Esophagus (tissue), 2 donors: ENCODE measurements around the gene WDR59. TPM values are rescaled to one million over a fixed set of nuclear protein-coding genes. Genes with fewer than 3 reads are reported as not detected.

Experiments
- H3K27ac ChIP-seq, 2 donors: one replicate each; pipeline ENCODE4 v1.5.1; 2013; ENCODE audit warnings: low read depth in 2 of 2, mild to moderate bottlenecking in 2 of 2, inconsistent platforms in 1 of 2, low read length in 1 of 2, moderate library complexity in 1 of 2
- H3K27me3 ChIP-seq, 2 donors: one replicate each; pipeline ENCODE4 v1.6.1; 2013; ENCODE audit warnings: low read length in 2 of 2, control low read depth in 1 of 2, mild to moderate bottlenecking in 1 of 2; ENCODE audit not compliant: insufficient read depth in 2 of 2, control insufficient read depth in 1 of 2
- H3K36me3 ChIP-seq, 2 donors: one replicate each; pipeline ENCODE4 v1.6.1; 2013; ENCODE audit warnings: low read length in 1 of 2; ENCODE audit not compliant: control insufficient read depth in 2 of 2, insufficient read depth in 2 of 2
- H3K4me1 ChIP-seq, 2 donors: one replicate each; pipeline ENCODE4 v1.6.1; 2013; ENCODE audit warnings: low read length in 1 of 2; ENCODE audit not compliant: control insufficient read depth in 2 of 2, insufficient read depth in 2 of 2
- H3K4me3 ChIP-seq, 2 donors: one replicate each; pipeline ENCODE4 v1.5.1; 2013; ENCODE audit warnings: low read length in 2 of 2, mild to moderate bottlenecking in 2 of 2, low read depth in 1 of 2, moderate library complexity in 1 of 2
- H3K9me3 ChIP-seq, 2 donors: one replicate each; pipeline ENCODE4 v1.6.1; 2013; ENCODE audit warnings: mild to moderate bottlenecking in 2 of 2, low read depth in 1 of 2, low read length in 1 of 2, moderate library complexity in 1 of 2; ENCODE audit not compliant: control insufficient read depth in 2 of 2, insufficient read depth in 1 of 2
- WGBS, 2 donors: extraction: QIAGEN DNeasy Blood & Tissue Kit; methylation state at CpG; one replicate each; pipeline ENCODE4 v1.1.7; 2013; 5-methylcytosine and 5-hydroxymethylcytosine counted together
- polyA plus RNA-seq, 2 donors: library from polyadenylated mRNA; stranded (reverse); fragments of 200-250 nt; gene quantifications; one replicate each; pipeline ENCODE4 v1.2.3, GENCODE V29; 2013
- donor health status: healthy with polysubstance abuse.
- donor health status: Bipolar disorder and iron deficiency.

Gene WDR59
- polyA plus RNA-seq, 2 donors = 16.1 to 27.6 TPM

GRCh38 chr16:74874912-74875546 lies 109.9 kb downstream of the WDR59 start:
- Histone ChIP-seq H3K4me1 (peaks cover 4 to 8% of the 10 kb centered on the region in 2 donors), H3K9me3 (no peaks in the 10 kb centered on the region), H3K36me3 (peaks cover 0 to 20% of the 10 kb centered on the region in 2 donors), H3K4me3 (no peak overlapping the region), H3K27me3 (no peaks in the 10 kb centered on the region), H3K27ac (peak overlapping the region; percentile 42 to 70)
- 64 to 69% methylated on average over 13 of the region's 13 CpGs for WGBS, 2 donors

- WGBS, 2 donors = 84 to 86% methylated on average over 14 of the region's 14 CpGs
- H3K36me3 ChIP-seq = peaks cover 0 to 20% of the 10 kb centered on the region in 2 donors
- H3K9me3 ChIP-seq = no peaks in the 10 kb centered on the region
- peak overlapping the region; percentile 21 to 78 for H3K27ac ChIP-seq
- no peak overlapping the region for H3K4me3 ChIP-seq
- peaks cover 4 to 8% of the 10 kb centered on the region in 2 donors for H3K4me1 ChIP-seq
- no peaks in the 10 kb centered on the region for H3K27me3 ChIP-seq
Observed at GRCh38 chr16:74874123-74874522, 110.8 kb downstream of the WDR59 start.

GRCh38 chr16:74872302-74872701 lies 112.6 kb downstream of the WDR59 start:
- H3K27me3 ChIP-seq = no peaks in the 10 kb centered on the region
- H3K4me1 ChIP-seq = peaks cover 4 to 10% of the 10 kb centered on the region in 2 donors
- H3K36me3 ChIP-seq = peaks cover 0 to 20% of the 10 kb centered on the region in 2 donors
- no peaks in the 10 kb centered on the region for H3K9me3 ChIP-seq
- H3K27ac ChIP-seq = no peak overlapping the region
- 91 to 98% methylated on average over 2 of the region's 2 CpGs for WGBS, 2 donors
- H3K4me3 ChIP-seq = no peak overlapping the region

- no peaks in the 10 kb centered on the region for H3K9me3 ChIP-seq
- no peak overlapping the region for H3K4me3 ChIP-seq
- WGBS, 2 donors = 74 to 79% methylated on average over 5 of the region's 5 CpGs
- no peak overlapping the region for H3K27ac ChIP-seq
- H3K36me3 ChIP-seq = peaks cover 0 to 18% of the 10 kb centered on the region in 2 donors
- no peaks in the 10 kb centered on the region for H3K27me3 ChIP-seq
- peaks cover 4 to 10% of the 10 kb centered on the region in 2 donors for H3K4me1 ChIP-seq
Observed at GRCh38 chr16:74871608-74872007, 113.3 kb downstream of the WDR59 start.

- WGBS, 2 donors = 21 to 23% methylated on average over 6 of the region's 6 CpGs
- no peak overlapping the region for H3K4me3 ChIP-seq
- H3K27ac ChIP-seq = peak overlapping the region in 1 of 2 donors; percentile 40
- no peaks in the 10 kb centered on the region for H3K36me3 ChIP-seq
- H3K9me3 ChIP-seq = no peaks in the 10 kb centered on the region
- peaks cover 0 to 2% of the 10 kb centered on the region in 2 donors for H3K4me1 ChIP-seq
- no peaks in the 10 kb centered on the region for H3K27me3 ChIP-seq
Observed at GRCh38 chr16:74868501-74868900, 116.4 kb downstream of the WDR59 start.

- Histone ChIP-seq H3K27ac (no peak overlapping the region), H3K27me3 (no peaks in the 10 kb centered on the region), H3K4me3 (no peak overlapping the region), H3K4me1 (peaks cover 0 to 2% of the 10 kb centered on the region in 2 donors), H3K36me3 (no peaks in the 10 kb centered on the region), H3K9me3 (no peaks in the 10 kb centered on the region)
- 73 to 75% methylated on average over 5 of the region's 5 CpGs for WGBS, 2 donors
Observed at GRCh38 chr16:74868035-74868434, 116.9 kb downstream of the WDR59 start.

GRCh38 chr16:74867281-74867849 lies 117.6 kb downstream of the WDR59 start:
- Histone ChIP-seq H3K4me1 (peaks cover 0 to 2% of the 10 kb centered on the region in 2 donors), H3K27ac (no peak overlapping the region), H3K9me3 (no peaks in the 10 kb centered on the region), H3K36me3 (no peaks in the 10 kb centered on the region), H3K4me3 (no peak overlapping the region), H3K27me3 (no peaks in the 10 kb centered on the region)
- WGBS, 2 donors = 74 to 79% methylated on average over 15 of the region's 15 CpGs

GRCh38 chr16:74865922-74866598 lies 118.9 kb downstream of the WDR59 start:
- Histone ChIP-seq H3K4me1 (peaks cover 0 to 2% of the 10 kb centered on the region in 2 donors), H3K9me3 (no peaks in the 10 kb centered on the region), H3K27me3 (no peaks in the 10 kb centered on the region), H3K27ac (no peak overlapping the region), H3K4me3 (no peak overlapping the region), H3K36me3 (no peaks in the 10 kb centered on the region)
- 36 to 49% methylated on average over 9 of the region's 12 CpGs for WGBS, 2 donors

GRCh38 chr16:74862743-74863244 lies 122.1 kb downstream of the WDR59 start:
- no peak overlapping the region for H3K4me3 ChIP-seq
- no peak overlapping the region for H3K27ac ChIP-seq
- H3K36me3 ChIP-seq = no peaks in the 10 kb centered on the region
- WGBS, 2 donors = 16 to 25% methylated on average over 10 of the region's 10 CpGs
- no peaks in the 10 kb centered on the region for H3K27me3 ChIP-seq
- no peaks in the 10 kb centered on the region for H3K9me3 ChIP-seq
- H3K4me1 ChIP-seq = peaks cover 0 to 2% of the 10 kb centered on the region in 2 donors
